ENCODE data around the gene CACNA1F. TPM values are rescaled to one million over a fixed set of nuclear protein-coding genes. Genes with fewer than 3 reads are reported as not detected.

CACNA1F gene
- total RNA-seq, 1 donor from 2014 or later: not detected

GRCh38 chrX:49233887-49234555, 881 bp upstream of the CACNA1F start:
- no peak overlapping the region for H3K27ac ChIP-seq
- H3K4me1 ChIP-seq: no peaks in the 10 kb centered on the region
- no peak for DNase-seq (ENCODE audit: low spot score in 2 of 2)
- H3K36me3 ChIP-seq: no peaks in the 10 kb centered on the region
- no peaks in the 10 kb centered on the region for H3K9me3 ChIP-seq
- intact Hi-C loops (cut with DNase I): loop anchor here (2.0 kb wide), 1 partner anchor 33 kb away; the partner anchor contains the start of gene SYP
- no peak overlapping the region for H3K4me3 ChIP-seq
- no peaks in the 10 kb centered on the region for H3K27me3 ChIP-seq
- no peak for TF ChIP-seq CTCF (IDR thresholded peaks at IDR 0.05)

- intact Hi-C loops (cut with DNase I): no loop called here
- no peak for DNase-seq (ENCODE audit: low spot score in 2 of 2)
- H3K27ac ChIP-seq: no peak overlapping the region
- no peak overlapping the region for H3K4me3 ChIP-seq
- H3K4me1 ChIP-seq: no peaks in the 10 kb centered on the region
- H3K27me3 ChIP-seq: no peaks in the 10 kb centered on the region
- no peaks in the 10 kb centered on the region for H3K9me3 ChIP-seq
- no peaks in the 10 kb centered on the region for H3K36me3 ChIP-seq
- TF ChIP-seq CTCF (IDR thresholded peaks at IDR 0.05): no peak
These were observed 615 bp downstream of the CACNA1F start for GRCh38 chrX:49232525-49232924.

- no peak overlapping the region for H3K27ac ChIP-seq
- intact Hi-C loops (cut with DNase I): no loop called here
- TF ChIP-seq CTCF (IDR thresholded peaks at IDR 0.05): no peak
These were observed 1.7 kb downstream of the CACNA1F start for GRCh38 chrX:49231333-49232000.

GRCh38 chrX:49230500-49231232, 2.5 kb downstream of the CACNA1F start:
- intact Hi-C loops (cut with DNase I): no loop called here
- DNase-seq (ENCODE audit: low spot score in 2 of 2): peak; percentile 21 to 76
- H3K36me3 ChIP-seq: no peaks in the 10 kb centered on the region

More at GRCh38 chrX:49231333-49232000, 1.7 kb downstream of the CACNA1F start:
- no peaks in the 10 kb centered on the region for H3K36me3 ChIP-seq
- H3K4me3 ChIP-seq: no peak overlapping the region
- no peaks in the 10 kb centered on the region for H3K9me3 ChIP-seq
- H3K27me3 ChIP-seq: no peaks in the 10 kb centered on the region
- DNase-seq (ENCODE audit: low spot score in 2 of 2): no peak
- no peaks in the 10 kb centered on the region for H3K4me1 ChIP-seq

GRCh38 chrX:49228185-49228584, 5.0 kb downstream of the CACNA1F start:
- H3K4me3 ChIP-seq: no peak overlapping the region
- H3K4me1 ChIP-seq: no peaks in the 10 kb centered on the region
- TF ChIP-seq CTCF (IDR thresholded peaks at IDR 0.05): no peak
- H3K27ac ChIP-seq: no peak overlapping the region
- no peak for DNase-seq (ENCODE audit: low spot score in 2 of 2)
- no peaks in the 10 kb centered on the region for H3K9me3 ChIP-seq
- no peaks in the 10 kb centered on the region for H3K36me3 ChIP-seq
- H3K27me3 ChIP-seq: no peaks in the 10 kb centered on the region
- intact Hi-C loops (cut with DNase I): no loop called here

More at GRCh38 chrX:49230500-49231232, 2.5 kb downstream of the CACNA1F start:
- TF ChIP-seq CTCF (IDR thresholded peaks at IDR 0.05): peak in 1 of 3 experiments; percentile 24
- Histone ChIP-seq H3K9me3 (no peaks in the 10 kb centered on the region), H3K27ac (no peak overlapping the region), H3K4me3 (peak overlapping the region; percentile 22 to 44), H3K4me1 (no peaks in the 10 kb centered on the region), H3K27me3 (no peaks in the 10 kb centered on the region)

All from ascending aorta (tissue), 2 donors.